MCF 10A (cell line): ENCODE measurements around the gene AR. TPM values are rescaled to one million over a fixed set of nuclear protein-coding genes. Genes with fewer than 3 reads are reported as not detected.

ENCODE experiments used
- BruUV-seq: library from RNA; stranded (reverse); fragments of 400-500 nt; replicated peaks from 2 replicates; lab custom pipeline; 2021; lab: Mats Ljungman, UMichigan
- CTCF ChIA-PET: fragments of 300-600 bp; sonication (Branson Sonifier 250); formaldehyde crosslinking; extraction: SDS; loops from one replicate; lab custom pipeline; 2021; ENCODE audit warnings: antibody characterized with exemption, inconsistent platforms; lab: Yijun Ruan, JAX
- POLR2A ChIA-PET: fragments of 300-600, 350-650 bp; sonication (Branson Sonifier 250); formaldehyde crosslinking; extraction: SDS; loops from one replicate; lab custom pipeline; 2020; ENCODE audit warnings: antibody characterized with exemption, inconsistent platforms; lab: Yijun Ruan, JAX
- DNase-seq: peaks from one replicate; pipeline ENCODE4 v3.0.0-alpha.2; 2018; ENCODE audit not compliant: unreplicated experiment
- H3K27ac Mint-ChIP-seq: one replicate; pipeline ENCODE4 v1.8.0; 2022; ENCODE audit warnings: mild to moderate bottlenecking, low read depth, mixed read lengths; ENCODE audit not compliant: unreplicated experiment
- H3K27me3 Mint-ChIP-seq: one replicate; pipeline ENCODE4 v1.8.0; 2022; ENCODE audit warnings: mixed read lengths; ENCODE audit not compliant: insufficient read depth, unreplicated experiment
- H3K36me3 Mint-ChIP-seq: one replicate; pipeline ENCODE4 v1.8.0; 2022; ENCODE audit warnings: mild to moderate bottlenecking, moderate library complexity, mixed read lengths; ENCODE audit not compliant: insufficient read depth, unreplicated experiment
- H3K4me1 Mint-ChIP-seq: one replicate; pipeline ENCODE4 v1.8.0; 2022; ENCODE audit warnings: mixed read lengths; ENCODE audit not compliant: insufficient read depth, unreplicated experiment
- H3K4me3 Mint-ChIP-seq: one replicate; pipeline ENCODE4 v1.8.0; 2022; ENCODE audit warnings: mild to moderate bottlenecking, moderate library complexity, mixed read lengths; ENCODE audit not compliant: unreplicated experiment
- H3K9me3 Mint-ChIP-seq: one replicate; pipeline ENCODE4 v1.8.0; 2022; ENCODE audit warnings: mixed read lengths; ENCODE audit not compliant: unreplicated experiment
- intact Hi-C: fragments of 100-400 bp; cut with micrococcal nuclease; formaldehyde crosslinking; loops from 2 replicates; pipeline ENCODE4 v1.14.1; 2022
- total RNA-seq: library from RNA; stranded (reverse); gene quantifications from 2 replicates; pipeline ENCODE4 v1.2.3, GENCODE V29; 2022
- TF ChIP-seq, protein P1 (sequence below): fragments of 200-600 bp; IDR thresholded peaks from one replicate; pipeline ENCODE4 v1.8.0; 2022; ENCODE audit warnings: antibody characterized with exemption, mild to moderate bottlenecking; ENCODE audit not compliant: unreplicated experiment

The AR gene
- total RNA-seq, 1 experiment from 2014 or later = not detected

DNA sequence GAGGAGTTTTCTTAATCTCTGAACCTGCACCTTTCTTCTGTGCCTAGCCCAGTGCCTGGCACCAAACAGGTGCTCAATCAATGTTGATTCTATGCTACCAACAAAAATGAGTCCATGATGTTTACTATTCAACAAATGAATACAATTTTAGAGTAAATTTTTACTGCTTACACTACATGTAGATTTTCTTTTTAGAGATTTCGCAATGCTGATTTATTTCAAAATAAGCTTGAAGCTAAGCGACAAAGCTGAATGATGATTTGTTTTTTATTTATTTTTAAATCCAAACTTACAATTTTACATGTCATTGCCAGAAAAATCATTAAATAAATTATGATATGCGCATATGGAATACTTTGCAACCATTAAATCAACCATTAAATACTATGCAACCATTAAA lies 55.7 kb downstream of the AR start:
- intact Hi-C loops = no loop called here
- BruUV-seq = no TSS peak

DNA sequence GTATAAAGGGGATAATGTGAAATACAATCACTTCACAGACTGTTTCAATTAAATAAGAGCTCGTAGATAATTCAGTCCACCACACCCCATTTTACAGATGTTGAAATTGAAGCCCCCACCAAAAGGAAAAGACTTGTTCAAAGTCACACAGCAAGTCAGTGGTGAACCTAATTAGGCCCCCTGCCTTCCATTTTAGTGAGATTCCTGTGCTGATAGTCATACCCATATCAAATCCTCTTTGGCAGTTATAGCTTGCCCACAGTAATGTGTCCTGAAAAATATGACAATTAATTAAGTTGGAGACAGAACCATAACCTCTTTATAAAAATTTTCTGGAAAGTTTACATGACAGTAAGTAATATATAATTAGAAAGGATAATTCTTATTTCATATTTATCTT lies 58.0 kb downstream of the AR start:
- TF ChIP-seq, protein P1, sequence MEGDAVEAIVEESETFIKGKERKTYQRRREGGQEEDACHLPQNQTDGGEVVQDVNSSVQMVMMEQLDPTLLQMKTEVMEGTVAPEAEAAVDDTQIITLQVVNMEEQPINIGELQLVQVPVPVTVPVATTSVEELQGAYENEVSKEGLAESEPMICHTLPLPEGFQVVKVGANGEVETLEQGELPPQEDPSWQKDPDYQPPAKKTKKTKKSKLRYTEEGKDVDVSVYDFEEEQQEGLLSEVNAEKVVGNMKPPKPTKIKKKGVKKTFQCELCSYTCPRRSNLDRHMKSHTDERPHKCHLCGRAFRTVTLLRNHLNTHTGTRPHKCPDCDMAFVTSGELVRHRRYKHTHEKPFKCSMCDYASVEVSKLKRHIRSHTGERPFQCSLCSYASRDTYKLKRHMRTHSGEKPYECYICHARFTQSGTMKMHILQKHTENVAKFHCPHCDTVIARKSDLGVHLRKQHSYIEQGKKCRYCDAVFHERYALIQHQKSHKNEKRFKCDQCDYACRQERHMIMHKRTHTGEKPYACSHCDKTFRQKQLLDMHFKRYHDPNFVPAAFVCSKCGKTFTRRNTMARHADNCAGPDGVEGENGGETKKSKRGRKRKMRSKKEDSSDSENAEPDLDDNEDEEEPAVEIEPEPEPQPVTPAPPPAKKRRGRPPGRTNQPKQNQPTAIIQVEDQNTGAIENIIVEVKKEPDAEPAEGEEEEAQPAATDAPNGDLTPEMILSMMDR = no peak
- CTCF ChIA-PET = interaction anchor here (0.6 to 1.3 kb wide), 2 partner anchors 46 to 122 kb away, joined by 3 read pairs; no protein-coding TSS in a partner anchor
- BruUV-seq = no TSS peak
- DNase-seq = no peak
- intact Hi-C loops = no loop called here
- no peaks in the 10 kb centered on the region for H3K27me3 Mint-ChIP-seq
- POLR2A ChIA-PET = interaction anchor here (0.6 kb wide), 1 partner anchor 627 kb away, joined by 3 read pairs; no protein-coding TSS in a partner anchor
- H3K36me3 Mint-ChIP-seq = no peaks in the 10 kb centered on the region
- H3K4me3 Mint-ChIP-seq = no peak overlapping the region
- H3K9me3 Mint-ChIP-seq = peaks cover 6% of the 10 kb centered on the region
- H3K27ac Mint-ChIP-seq = no peak overlapping the region
- peaks cover 5% of the 10 kb centered on the region for H3K4me1 Mint-ChIP-seq

More for the DNA sequence above, 55.7 kb downstream of the AR start:
- H3K4me3 Mint-ChIP-seq = no peak overlapping the region
- TF ChIP-seq, protein P1 = no peak
- no peak for DNase-seq
- CTCF ChIA-PET = interaction anchor here (0.6 kb wide), 1 partner anchor 46 kb away, joined by 5 read pairs; no protein-coding TSS in a partner anchor
- H3K36me3 Mint-ChIP-seq = no peaks in the 10 kb centered on the region
- no peaks in the 10 kb centered on the region for H3K27me3 Mint-ChIP-seq
- no peak overlapping the region for H3K27ac Mint-ChIP-seq
- no peaks in the 10 kb centered on the region for H3K9me3 Mint-ChIP-seq
- no peaks in the 10 kb centered on the region for H3K4me1 Mint-ChIP-seq
- POLR2A ChIA-PET = interaction anchor here (0.6 kb wide), 1 partner anchor 1220 kb away, joined by 3 read pairs; no protein-coding TSS in a partner anchor

DNA sequence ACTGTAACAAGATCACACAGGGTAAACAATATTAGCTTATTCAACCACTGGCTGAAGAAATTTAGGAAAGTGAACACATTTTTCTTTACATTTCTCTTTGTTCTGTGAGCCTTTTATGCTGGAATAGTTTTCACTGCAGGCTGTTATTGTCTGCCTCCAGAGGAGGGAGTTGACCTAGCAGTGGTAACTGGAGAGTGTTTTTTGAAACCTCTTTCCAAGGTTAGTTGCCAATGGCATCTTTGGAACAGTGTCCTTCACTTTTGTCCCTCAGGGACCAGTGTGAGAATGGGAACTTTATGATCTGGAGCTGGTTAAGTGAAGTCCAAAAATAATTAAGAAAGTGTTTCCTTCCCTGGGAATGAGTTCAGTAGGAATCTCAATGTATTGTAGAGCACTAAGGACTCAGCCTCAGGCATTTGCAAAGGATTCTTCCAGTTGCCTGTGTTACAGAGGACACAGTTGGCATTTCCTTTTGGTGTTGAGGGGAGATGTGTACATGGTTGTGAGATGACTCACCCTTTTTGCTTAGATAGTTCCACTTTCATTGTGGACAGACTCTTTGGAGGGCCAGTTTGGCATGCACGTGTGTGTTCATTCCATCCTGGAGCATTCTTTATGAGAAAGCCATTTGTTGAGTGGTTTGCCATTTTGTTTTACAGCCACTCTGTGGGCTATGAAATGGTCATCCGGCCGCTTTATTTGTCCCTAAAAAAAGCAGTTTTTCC lies 61.3 kb downstream of the AR start:
- DNase-seq = peak; percentile 73
- peak overlapping the region; percentile 37 for H3K27ac Mint-ChIP-seq
- H3K9me3 Mint-ChIP-seq = peaks cover 6% of the 10 kb centered on the region
- ChIA-PET POLR2A (no interaction called here), CTCF (no interaction called here)
- H3K36me3 Mint-ChIP-seq = no peaks in the 10 kb centered on the region
- peaks cover 5% of the 10 kb centered on the region for H3K4me1 Mint-ChIP-seq
- no TSS peak for BruUV-seq
- intact Hi-C loops = no loop called here
- TF ChIP-seq, protein P1 = no peak
- no peaks in the 10 kb centered on the region for H3K27me3 Mint-ChIP-seq
- H3K4me3 Mint-ChIP-seq = no peak overlapping the region

DNA sequence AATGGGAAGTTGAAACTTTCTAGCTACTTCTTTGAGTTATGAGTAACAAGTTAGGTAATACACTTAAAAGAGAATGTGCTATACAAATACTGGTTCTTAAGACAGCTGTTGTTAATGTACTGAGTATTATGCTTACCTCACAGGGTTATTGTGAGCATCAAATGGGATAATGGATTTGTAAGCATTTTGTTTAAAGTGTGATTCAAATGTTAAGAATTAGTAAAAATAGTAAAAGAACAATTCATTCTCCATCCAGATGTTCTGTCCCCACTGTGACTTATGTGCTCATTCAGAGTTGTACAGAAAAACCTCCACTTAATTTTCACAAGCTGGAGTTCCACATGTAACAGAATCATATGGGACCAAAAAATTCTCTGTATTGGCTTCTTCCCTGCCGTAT lies 63.6 kb downstream of the AR start:
- TF ChIP-seq, protein P1 = no peak
- peaks cover 5% of the 10 kb centered on the region for H3K4me1 Mint-ChIP-seq
- ChIA-PET POLR2A (no interaction called here), CTCF (no interaction called here)
- BruUV-seq = no TSS peak
- DNase-seq = no peak
- H3K27ac Mint-ChIP-seq = no peak overlapping the region
- intact Hi-C loops = no loop called here
- no peaks in the 10 kb centered on the region for H3K36me3 Mint-ChIP-seq
- no peak overlapping the region for H3K4me3 Mint-ChIP-seq
- H3K27me3 Mint-ChIP-seq = no peaks in the 10 kb centered on the region
- H3K9me3 Mint-ChIP-seq = peaks cover 6% of the 10 kb centered on the region
